ENCODE measurements around the gene ABI3BP.

Gene ABI3BP

DNA sequence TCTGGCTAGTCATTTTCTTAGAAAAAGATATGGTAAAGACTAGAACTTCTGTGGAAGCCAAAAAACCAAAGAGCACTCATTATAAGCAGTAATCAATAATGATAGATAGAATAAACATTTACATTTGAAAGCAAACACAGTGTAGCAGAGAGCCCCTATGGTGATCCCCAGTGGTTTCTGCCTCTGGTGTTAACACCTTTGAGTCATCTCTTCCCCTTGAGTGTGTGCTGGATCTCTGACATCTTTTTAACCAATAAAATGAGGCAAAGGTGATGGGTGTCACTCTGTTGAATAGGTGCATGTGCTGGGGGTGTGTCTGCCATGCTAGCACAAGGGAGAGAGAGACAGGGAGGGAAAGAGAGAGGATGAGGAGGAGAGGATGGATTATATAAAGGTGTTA, 162.3 kb downstream of the ABI3BP start:
- no peak for DNase-seq

DNA sequence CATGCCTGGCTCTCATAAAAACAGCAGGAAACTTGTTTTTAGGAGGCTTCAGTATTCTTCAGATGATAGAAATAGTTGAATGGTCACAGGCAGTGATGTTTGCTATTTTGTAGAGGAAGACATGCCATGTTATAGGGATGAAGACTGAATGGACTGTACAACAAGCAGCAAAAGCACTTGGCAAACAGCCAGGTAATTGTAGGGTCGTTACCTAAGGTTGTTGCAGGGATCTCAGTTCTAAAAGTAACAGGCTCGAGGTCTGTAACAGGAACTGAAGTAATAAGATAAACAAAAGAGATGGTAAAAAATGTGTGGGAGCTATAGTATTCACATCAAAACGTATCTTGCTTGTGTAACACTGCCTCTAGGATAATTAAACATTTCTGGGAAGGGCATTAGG, 167.6 kb downstream of the ABI3BP start:
- no peak for DNase-seq

DNA sequence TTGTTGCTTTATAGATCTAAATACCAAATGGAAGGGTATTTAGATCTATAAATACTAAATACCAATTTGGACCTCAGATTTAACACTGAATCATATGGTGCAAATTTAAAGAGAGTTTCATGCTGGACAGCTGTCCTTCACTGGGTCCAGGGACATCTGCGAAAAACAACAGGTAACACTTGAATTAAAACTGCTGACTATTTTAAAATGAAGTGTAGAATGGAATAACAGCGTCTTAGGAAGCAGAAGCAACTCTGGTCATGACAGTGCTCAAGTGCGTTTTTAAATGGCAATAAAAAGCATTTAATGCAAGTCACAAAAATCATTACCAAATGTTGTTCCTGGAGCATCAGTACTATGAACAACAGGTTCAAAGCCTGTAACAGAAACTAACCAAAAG, 177.6 kb downstream of the ABI3BP start:
- no peak for DNase-seq

DNA sequence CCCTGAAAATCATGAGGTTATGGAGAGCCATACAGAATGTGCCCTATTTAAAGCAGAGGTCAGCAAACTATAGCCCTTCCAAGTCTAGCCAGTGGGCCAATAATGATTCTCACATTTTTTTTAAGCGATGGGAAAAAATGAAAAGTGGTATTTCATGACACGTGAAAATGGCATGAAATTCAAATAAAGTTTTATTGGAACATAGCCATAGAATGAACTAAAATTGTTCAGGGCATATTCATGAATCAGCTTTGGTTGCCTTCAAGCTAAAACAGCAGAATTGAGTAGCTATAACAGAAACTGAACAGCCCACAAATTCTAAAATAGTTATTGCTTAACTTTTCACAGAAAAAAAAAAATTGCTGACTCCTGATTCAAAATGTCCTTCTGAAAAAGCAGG, 179.4 kb downstream of the ABI3BP start:
- no peak for DNase-seq

DNA sequence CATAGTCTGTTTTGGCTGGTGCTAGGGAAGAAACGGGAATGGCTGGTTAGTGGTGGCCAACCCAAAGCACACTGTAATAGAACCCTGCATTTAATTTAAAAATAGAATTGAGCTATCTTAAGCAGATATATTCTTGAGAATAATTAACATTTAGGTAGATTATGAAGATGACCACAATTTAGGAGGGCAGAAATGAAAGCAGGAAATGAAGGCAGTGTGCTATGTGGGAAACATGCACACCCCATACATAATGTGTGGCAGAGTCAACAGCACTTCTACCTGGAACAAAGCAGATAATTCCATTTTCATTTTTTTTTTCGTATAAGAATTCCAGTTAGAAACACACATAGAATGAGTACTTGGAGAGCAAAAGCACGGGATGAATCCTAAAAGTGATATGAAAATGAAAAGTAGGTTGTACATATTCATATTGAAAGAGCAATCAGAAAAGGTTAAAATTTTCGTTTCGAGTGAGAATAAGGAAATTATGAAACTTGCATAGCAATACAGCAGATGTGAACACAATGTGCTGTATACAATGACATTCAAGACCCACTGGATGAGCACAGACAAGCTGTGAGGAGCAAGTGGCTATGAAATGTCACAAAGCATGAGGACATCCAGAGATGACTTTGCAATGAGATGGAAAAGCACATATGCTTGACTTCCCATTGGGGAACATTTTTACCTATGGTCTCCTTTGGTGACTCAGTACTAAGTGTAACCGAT, 181.3 kb downstream of the ABI3BP start:
- DNase-seq, result no peak

DNA sequence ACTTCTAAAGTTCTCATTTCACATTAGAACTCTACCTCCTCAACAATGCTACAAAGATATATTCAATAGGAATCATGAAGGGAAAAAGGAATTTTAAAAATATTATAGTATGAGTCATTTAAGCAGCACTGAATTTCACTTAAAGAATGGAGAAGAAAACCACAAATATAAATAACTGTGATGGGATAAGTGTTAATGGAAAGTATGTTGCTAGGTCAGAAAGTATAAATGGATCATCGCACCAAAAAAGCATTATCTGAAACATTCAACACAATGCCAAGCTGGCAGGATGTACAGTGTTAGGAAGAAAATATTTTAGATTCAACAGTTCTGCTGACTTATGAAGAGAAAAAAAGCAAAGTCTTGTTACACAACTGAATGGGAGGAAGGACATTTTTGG, 182.6 kb downstream of the ABI3BP start:
- no peak for DNase-seq

DNA sequence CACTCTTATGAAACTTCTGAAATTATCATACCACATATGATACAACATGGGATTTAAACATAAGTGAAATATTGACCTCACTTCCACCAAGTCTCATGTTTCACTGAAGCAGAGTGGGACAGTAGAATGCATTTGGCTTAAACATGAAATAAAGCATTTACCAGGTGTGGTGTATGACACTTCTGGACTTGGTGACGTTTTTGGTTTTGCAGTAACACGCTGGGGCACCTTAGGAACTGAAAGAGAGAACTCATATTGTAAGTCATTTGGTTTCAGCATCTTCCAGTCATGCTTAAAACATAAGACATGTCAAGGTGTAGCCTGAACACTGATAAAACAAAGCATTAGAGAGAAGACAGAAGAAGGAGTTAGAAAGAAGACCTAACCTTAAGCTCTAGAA, 188.6 kb downstream of the ABI3BP start:
- DNase-seq, result no peak

DNA sequence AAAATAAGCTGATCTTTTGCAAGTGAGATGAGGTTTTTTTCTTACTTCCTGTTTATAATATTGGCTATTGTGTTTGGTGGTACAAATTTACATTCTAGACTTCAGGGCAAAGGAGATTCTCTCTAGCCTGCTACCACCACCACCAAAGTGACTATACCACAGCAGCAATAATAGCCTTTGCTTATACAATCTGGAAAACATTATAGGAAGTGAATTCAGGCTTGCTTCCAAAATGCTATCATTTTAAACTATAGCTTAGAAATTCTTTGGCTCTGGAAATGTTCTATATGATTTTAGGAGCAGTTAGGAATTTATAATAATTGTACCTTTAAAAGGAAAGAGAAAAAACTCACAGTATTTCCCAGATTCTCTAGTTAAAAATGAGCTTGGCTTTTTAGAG, 189.5 kb downstream of the ABI3BP start:
- DNase-seq, result no peak

DNA sequence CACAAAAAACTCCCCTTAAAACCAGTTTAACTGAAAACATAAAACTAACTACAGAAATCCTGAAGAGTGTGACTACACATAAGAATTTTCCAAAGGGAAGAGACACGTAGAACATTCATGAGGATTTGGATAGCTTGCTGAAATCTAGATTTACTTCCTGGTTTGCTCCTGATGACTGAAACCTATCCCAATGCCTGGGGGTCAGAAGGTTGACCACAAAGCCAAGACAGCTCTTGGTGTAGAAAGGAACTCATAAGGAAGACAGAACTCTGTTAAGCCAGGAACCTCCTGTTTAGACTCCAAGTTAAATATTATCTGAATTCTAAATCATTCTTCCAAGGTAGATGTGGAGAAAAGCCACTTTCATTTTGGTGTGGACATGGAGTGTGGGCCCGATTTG, 191.1 kb downstream of the ABI3BP start:
- no peak for DNase-seq

DNA sequence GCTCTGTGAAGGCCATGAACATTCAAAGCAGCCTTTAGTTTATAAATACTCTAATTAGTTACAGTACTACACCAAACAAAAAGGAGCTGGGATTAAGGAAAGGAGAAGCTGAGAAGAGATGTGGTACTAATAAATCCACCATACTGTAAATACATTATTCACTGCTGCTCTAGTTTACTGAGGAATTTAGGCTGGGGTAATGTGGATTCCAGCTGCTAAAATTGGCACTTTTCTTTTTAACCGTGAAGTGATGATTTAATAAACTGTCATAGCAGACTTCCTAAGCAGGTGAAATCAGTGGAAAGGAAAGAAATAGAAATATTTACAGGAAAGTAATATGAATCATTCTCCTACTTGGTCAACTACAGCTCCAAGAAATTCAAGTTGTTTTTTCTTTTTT, 195.2 kb downstream of the ABI3BP start:
- no peak for DNase-seq

DNA sequence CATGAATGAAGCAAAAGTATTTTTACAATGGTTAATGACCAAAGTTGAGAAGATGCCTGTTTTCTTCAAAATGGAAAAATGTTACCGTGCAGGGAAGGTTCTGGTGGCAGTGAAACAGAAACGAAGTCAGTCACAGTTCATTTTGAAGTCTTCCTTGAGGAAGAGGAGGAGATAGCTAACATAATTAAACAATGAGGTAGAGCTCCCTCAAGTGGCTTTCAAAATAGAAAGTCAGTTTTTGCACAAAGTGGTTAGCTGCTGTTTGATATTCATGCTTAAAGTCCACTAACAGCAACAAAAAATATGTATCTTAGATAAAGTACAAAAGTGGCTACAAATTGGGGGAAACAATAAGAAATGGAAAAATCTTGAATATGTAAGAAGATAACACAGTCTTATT, 196.7 kb downstream of the ABI3BP start:
- DNase-seq, result peak; percentile 2

DNA sequence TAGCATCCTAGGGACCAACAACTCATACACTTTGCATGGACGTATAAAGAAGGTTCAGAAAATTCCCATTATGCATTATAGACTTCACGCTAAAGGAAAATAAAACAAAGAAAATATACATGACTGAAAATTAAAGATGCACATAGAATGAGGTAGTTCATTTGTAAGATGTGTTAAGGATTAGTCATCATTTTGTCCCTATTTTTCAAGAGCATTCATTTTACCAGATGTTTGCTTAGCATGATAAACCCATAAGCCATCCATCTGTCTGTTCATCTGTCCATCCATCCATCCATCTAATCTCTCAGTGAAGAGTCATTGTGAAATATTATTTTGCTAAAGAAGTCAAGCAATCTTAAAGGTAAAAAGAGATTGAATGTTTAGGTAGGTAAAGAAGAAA, 203.6 kb downstream of the ABI3BP start:
- DNase-seq, result no peak

DNA sequence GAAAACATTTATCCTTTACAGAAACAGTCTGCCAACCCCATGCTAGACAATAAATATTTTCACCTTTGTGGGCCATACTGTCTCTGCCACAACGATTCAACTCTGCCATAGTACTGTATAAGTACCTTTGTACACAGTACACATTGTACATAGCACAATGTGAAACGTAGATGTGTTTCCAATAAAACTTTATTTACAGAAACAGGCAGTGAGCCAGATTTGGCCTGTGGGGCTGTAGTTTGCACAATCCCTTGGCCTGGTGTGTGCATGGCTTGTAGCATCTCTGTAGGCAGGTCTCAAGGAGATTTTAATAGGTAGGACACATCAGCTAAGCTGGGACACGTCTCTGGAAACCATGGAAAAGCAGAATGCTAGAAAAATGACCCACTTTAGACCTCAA, 209.6 kb downstream of the ABI3BP start:
- DNase-seq, result no peak

DNA sequence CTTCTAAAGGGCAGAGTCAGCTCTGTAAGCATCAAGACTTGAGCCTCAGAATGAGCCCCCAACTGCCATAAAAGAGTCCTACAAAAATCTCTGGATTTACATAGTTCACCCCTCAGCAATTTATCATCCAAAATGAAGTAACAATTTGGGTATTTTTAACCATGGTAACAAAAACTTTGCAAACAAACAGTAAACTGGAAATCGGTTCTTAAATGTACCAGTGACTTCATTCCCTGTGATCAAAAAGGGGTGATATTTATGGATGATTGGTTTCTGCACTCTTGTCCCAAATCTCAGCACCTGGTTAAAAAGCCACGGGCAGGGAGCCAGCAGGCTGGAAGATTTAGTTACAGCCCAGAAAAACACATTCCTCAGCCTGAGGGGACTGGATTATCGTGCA, 210.3 kb downstream of the ABI3BP start:
- no peak for DNase-seq

DNA sequence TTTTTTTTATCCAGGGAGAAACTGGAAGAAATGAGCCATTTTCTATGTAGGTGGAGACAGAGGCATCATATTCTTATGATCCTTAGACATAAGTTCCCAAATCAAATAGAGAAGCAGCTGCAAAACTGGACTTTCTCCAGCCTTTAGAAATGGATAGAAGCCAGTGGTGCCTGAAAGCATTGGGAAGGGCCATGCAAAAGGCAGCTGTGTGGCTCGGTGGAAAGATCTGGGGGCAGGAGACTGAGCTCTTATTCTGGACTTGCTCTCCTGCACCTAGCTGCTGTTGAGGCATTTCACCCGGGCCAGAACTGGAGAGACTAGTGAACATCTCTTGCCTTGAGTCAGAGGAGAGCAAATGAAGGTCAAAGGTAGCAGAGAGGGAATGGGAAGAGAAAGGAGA, 210.9 kb downstream of the ABI3BP start:
- no peak for DNase-seq

DNA sequence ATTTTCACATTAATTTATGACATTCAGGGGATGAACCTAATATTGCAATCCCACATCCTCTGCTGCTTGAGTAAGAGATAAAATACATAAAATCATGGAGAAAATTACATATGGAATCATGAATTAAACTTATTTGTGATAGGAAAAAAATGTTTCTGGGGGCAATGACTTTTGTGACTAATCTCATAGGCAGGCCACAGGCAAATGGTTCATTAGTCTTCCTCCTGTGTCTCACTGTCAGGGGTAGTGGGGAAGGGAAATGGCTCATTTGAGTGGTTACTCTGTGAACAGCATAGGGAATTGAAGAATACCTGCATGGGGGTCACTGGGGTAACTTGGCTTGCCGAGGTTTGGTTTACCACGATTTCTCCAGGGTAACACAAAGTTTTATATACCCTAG, 211.9 kb downstream of the ABI3BP start:
- no peak for DNase-seq

DNA sequence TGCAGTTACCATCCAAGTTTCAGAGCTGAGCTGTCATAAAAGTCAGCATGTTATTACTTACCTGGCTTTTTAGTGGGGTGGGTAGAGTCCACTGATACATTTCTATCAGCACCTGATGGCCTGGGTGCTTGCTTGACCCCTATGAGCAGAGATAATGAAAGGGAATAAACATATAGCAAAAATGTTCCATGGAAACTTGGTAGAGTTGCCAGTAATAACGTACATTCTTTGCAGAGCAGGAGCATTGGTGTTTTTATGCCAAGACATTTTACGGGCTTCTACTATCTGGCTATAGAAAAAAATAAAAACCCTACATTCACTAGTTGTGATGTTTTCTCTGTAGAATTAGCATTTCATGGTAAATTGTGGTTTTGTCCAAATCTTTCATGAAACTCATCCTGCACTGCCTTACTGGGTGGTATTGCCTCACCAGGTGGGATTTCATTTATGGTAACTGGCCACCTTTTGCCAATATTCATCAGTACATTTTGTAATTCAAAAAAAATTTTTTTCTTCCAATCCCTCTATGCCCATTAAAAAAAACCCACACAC, 213.1 kb downstream of the ABI3BP start:
- DNase-seq, result no peak

DNA sequence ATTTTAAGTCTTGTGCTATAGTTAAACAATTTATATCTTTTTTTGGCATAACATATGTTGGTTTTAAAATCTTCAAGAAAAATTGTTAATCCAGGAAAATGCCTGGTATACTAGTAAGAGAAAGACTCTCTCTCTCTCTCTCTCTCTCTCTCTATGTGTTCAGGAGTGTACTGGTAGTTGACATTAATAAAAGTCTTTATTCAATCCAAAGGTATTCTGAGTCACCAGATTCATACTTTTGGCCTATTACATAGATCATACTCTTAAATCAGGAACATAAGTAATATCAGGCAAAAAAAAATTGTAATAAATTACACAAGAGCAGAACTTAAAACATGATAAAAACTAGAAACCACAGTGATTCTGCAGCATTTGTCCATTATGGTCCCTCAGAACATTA, 213.7 kb downstream of the ABI3BP start:
- no peak for DNase-seq

DNA sequence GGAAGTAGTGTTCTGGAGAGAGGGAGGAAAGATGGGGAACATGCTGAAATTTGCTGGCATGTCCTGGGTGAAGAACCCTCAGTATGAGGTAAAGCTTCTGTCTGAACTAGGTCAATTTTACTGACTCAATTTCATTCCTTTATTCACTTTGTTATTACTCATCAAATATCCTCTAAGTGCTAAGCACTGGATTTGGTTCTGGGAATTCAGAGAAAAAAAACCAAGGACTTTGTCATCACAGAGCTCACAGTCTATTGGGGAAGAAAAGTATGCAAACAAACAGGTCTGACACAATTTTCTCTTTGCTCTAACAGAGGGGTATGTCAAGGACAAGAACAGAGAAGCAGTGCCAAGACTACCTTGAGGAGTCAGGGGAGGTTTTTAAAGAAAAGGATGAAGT, 215.9 kb downstream of the ABI3BP start:
- DNase-seq, result no peak

DNA sequence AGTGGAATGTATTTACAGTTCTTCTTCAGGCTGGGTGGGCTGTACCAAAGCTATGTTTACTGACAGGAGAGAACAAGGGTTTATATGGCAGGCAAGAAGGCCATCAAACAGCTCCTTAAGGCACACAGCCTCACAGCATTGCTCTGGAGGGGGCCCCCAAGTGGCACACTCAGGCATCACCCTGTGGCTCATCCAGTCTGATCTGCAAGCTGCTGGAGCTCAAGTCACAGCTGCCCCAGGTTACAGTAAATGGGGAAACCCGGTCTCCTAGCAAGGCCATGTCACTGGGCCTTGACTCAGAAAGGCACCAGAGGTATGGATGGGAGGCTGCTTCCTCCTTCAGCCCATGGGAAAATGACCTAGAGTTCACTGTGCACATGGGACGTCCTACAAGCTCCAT, 216.5 kb downstream of the ABI3BP start:
- no peak for DNase-seq

DNA sequence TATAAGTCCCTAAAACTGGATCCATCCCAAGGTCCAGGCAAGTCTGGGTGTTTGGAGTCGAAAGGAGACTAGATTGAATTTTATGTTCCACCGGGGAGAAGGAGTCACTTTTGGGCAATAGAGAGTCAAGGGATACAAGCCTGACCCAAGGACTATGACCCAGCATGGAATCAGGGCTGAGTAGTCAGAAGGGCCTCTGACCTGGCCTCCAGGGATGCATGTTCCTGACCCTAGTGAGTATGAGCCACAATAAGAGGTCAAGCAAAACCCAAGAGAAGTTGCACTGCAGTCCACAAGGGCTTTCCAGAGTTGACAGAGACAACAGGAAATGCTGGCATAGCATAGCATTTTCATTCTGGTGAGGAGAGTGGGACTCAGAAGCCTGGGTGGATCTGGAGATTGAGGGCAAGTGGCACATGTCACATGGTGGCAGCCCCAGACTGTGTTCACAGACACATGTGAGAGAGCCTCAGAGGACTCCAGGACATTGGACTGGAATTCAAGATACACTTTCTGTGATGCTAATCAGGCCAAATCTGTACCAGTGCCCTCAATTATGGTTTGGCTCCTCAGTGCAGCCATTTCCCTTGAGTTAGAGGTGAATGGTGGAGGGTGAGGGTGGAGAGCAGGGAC, 217.0 kb downstream of the ABI3BP start:
- no peak for DNase-seq

DNA sequence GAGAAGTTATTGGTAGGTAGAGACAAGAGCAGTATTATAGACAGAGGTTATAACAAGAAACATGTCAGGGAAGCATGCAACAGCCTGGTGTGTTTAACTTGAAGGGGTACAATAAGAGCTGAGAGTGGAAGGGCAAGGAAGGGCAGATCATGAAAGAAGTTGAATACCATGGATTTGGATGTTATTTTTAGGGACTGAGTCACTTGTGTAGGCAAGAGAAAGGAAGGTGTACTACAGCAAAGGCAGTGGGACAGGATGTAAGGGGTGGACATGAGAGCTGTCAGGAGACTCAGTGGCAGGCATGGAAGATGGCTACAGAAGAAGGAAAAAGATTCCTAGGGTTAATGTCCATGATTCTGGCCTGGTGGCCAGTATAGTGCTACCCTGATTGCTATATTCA, 217.6 kb downstream of the ABI3BP start:
- DNase-seq, result no peak

DNA sequence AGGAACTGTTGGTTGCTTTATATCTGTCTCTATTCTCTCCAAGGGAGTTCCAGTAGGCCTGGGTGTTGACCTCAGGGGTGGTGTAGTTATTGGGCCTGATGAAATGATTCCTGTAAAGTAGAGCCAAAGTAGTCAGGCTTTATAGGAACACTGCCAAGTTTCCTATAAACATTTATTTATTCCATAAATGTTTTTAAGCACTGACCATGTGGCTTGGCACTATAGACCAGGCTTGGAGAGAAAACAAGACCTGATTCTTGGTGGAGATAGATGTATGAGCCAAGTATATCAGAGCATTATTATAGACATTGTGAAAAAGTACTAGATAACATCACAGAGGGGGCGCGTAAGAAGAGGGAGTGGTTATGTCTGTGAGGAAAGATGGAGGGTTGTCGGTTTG, 218.0 kb downstream of the ABI3BP start:
- DNase-seq, result no peak

DNA sequence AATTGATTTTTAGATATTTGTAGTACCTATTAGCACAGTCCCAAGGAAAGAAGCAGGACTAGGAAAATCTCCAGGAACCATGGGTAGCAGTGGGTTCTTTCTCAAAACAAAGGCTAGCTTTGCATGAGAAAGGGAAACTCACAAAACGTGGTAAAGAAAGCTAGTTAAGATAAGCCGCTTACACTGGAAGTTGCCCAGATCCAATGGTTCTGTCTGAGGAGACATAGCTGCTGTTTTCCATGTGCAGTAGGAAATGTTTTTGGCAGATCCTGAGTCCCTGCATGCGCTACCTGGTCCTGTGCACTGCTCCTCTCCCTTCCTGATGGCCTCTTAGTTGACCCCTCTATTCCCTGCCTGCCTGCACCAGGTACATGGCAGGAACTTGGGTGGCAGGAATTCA, 223.5 kb downstream of the ABI3BP start:
- no peak for DNase-seq

DNA sequence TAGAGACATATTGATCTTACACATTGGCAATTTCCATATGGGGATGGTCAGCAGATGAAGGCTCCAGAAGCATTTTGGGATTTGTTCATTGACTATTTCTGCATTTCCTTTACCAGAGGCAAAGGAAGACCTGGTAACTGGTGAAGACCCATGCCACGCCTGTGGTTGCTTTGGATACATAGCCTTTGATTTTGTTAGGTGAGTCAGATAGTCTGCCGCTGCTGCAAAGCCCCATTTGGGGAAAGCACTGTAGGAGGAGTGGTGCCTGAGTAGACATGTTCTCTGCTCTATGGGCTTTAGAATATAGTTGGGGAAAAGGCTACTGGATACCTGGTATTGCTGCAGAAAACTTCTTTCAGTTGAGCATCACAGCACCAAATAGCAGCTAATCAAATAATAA, 227.2 kb downstream of the ABI3BP start:
- no peak for DNase-seq

Data from CD4-positive, alpha-beta T cell treated with Interleukin-12 subunit alpha and Interleukin-12 subunit beta, for 1 hour (primary cell).